Measurements from ENCODE around the gene CDK9. TPM values are rescaled to one million over a fixed set of nuclear protein-coding genes. Genes with fewer than 3 reads are reported as not detected.

CDK9 gene
- total RNA-seq, 2 donors from 2014 or later: 64.0 to 77.7 TPM

DNA sequence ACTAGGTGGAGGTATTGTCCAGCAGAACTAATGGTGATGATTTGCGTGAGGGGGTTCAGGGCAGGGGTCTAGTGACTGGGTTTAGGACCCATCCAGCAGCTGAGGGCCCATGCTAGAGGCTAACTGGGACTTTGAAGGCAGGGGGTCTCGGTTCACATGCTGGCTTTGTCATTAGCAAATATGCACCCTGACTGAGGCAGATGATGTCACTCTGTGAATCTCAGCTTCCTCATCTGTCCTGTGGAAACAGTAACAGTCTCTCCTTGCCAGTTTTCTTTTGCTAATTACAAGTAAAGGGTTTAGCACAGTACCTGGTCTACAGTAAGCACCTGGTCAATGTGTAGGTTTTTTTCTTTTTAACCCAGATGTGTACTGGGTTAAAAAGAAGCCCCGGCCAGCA is 12.6 kb upstream of the CDK9 start:
- Histone ChIP-seq H3K9me3 (no peaks in the 10 kb centered on the region), H3K36me3 (no peaks in the 10 kb centered on the region), H3K27ac (no peak overlapping the region), H3K4me1 (peaks cover 7% of the 10 kb centered on the region), H3K9ac (ENCODE audit: low read depth in 2 of 2, low read length in 2 of 2) (no peak overlapping the region), H3K4me3 (no peak overlapping the region), H3K27me3 (no peaks in the 10 kb centered on the region)
- TF ChIP-seq, protein P1, sequence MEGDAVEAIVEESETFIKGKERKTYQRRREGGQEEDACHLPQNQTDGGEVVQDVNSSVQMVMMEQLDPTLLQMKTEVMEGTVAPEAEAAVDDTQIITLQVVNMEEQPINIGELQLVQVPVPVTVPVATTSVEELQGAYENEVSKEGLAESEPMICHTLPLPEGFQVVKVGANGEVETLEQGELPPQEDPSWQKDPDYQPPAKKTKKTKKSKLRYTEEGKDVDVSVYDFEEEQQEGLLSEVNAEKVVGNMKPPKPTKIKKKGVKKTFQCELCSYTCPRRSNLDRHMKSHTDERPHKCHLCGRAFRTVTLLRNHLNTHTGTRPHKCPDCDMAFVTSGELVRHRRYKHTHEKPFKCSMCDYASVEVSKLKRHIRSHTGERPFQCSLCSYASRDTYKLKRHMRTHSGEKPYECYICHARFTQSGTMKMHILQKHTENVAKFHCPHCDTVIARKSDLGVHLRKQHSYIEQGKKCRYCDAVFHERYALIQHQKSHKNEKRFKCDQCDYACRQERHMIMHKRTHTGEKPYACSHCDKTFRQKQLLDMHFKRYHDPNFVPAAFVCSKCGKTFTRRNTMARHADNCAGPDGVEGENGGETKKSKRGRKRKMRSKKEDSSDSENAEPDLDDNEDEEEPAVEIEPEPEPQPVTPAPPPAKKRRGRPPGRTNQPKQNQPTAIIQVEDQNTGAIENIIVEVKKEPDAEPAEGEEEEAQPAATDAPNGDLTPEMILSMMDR (IDR thresholded peaks at IDR 0.05): no peak
- DNase-seq: no peak
- intact Hi-C loops (cut with DNase I): no loop called here

DNA sequence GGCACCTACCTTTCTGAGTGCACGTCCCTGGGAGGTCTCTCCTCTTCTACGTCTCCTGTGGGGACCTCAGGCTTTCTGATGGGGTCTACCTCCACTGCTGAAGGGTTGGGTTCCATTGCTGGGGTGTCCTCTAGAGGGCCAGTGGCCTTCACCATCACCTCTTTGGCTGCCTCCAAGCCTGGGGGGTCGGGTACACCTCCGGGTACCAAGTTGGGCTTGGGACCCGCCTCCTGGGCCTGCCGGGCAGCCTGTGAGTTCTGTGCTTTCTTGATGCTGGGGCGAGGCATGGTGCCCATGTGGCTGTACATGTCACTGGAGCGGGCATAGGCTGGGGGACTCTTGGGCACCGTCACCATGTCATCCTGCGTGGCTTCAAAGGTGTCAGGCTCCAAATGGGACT is 11.9 kb upstream of the CDK9 start:
- no peak for DNase-seq
- Histone ChIP-seq H3K27me3 (no peaks in the 10 kb centered on the region), H3K4me3 (no peak overlapping the region), H3K9ac (ENCODE audit: low read depth in 2 of 2, low read length in 2 of 2) (no peak overlapping the region), H3K27ac (no peak overlapping the region), H3K9me3 (no peaks in the 10 kb centered on the region), H3K4me1 (peaks cover 7% of the 10 kb centered on the region), H3K36me3 (no peaks in the 10 kb centered on the region)
- TF ChIP-seq, protein P1 (IDR thresholded peaks at IDR 0.05): no peak
- intact Hi-C loops (cut with DNase I): no loop called here

DNA sequence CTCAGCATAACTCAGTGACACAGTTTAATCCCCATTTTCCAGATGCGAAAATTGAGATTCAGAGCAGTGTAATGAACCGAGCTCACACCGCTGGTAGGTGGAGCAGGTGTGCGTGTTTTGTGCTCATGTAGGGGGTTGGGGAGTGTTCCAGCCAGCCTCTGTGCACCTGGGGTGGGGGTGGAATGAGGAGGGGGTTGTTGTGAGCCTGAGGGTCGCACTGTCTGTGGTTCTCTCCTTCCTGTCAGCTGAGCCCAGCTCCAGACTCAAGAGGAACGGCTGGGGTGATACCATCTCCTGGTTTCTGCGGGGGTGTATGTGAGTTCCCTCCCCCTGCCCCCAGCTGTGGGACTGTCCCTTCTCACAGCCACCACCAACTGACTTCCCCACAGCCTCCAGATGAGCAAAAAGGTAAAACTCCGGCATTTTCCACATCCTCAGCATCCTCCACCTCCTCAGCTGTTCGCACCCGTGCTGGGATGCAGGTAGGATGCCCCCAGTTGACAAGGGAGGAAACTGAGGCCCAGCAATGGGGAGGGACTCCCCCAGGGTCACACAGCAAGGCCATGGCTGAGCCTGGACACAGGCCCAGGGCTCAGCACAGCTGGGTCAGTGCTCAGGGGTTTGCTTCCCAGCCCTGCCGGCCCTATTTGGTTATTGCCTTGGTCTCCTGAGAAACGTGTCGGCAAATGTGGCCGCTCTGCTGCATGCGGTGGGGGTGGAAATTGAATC is 9.5 kb upstream of the CDK9 start:
- DNase-seq: peak; percentile 52
- no peaks in the 10 kb centered on the region for H3K27me3 ChIP-seq
- peak overlapping the region in 1 of 2 donors; percentile 69 for H3K9ac ChIP-seq (ENCODE audit: low read depth in 2 of 2, low read length in 2 of 2)
- peak overlapping the region; percentile 19 for H3K4me3 ChIP-seq
- TF ChIP-seq, protein P1 (IDR thresholded peaks at IDR 0.05): no peak
- no peaks in the 10 kb centered on the region for H3K9me3 ChIP-seq
- peak overlapping the region; percentile 5 for H3K27ac ChIP-seq
- intact Hi-C loops (cut with DNase I): no loop called here
- H3K4me1 ChIP-seq: no peaks in the 10 kb centered on the region
- H3K36me3 ChIP-seq: no peaks in the 10 kb centered on the region

DNA sequence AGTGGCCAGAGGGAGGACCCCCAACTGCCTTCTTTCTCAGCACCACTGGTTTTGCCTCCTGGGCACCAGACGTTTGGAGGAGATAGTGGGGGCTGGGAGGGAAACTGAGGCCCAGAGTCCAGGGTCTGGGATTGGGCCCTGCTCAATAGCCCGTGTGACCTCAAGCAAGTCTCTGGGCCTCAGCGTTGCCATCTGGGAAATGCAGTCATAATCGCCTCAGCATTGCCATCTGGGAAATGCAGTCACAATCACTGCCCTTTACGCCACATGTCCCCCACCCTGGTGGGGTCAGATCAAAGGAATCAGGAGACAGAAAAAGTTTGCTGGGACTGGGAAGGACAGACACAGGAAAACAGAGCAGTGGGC is 8.9 kb upstream of the CDK9 start:
- H3K4me1 ChIP-seq: no peaks in the 10 kb centered on the region
- no peaks in the 10 kb centered on the region for H3K9me3 ChIP-seq
- DNase-seq: no peak
- peak overlapping the region; percentile 5 for H3K27ac ChIP-seq
- peak overlapping the region; percentile 38 to 69 for H3K9ac ChIP-seq (ENCODE audit: low read depth in 2 of 2, low read length in 2 of 2)
- TF ChIP-seq, protein P1 (IDR thresholded peaks at IDR 0.05): no peak
- H3K36me3 ChIP-seq: no peaks in the 10 kb centered on the region
- no peaks in the 10 kb centered on the region for H3K27me3 ChIP-seq
- intact Hi-C loops (cut with DNase I): no loop called here
- H3K4me3 ChIP-seq: peak overlapping the region; percentile 19

GRCh38 chr9:127777368-127777980 is 8.4 kb upstream of the CDK9 start:
- H3K4me1 ChIP-seq: no peaks in the 10 kb centered on the region

More at GRCh38 chr9:127777368-127777980, 8.4 kb upstream of the CDK9 start:
- DNase-seq: no peak
- TF ChIP-seq, protein P1 (IDR thresholded peaks at IDR 0.05): no peak
- Histone ChIP-seq H3K36me3 (no peaks in the 10 kb centered on the region), H3K4me3 (peak overlapping the region; percentile 1), H3K27ac (peak overlapping the region; percentile 67), H3K9me3 (no peaks in the 10 kb centered on the region), H3K9ac (ENCODE audit: low read depth in 2 of 2, low read length in 2 of 2) (peak overlapping the region in 1 of 2 donors; percentile 60), H3K27me3 (no peaks in the 10 kb centered on the region)
- intact Hi-C loops (cut with DNase I): no loop called here
